Measurements from ENCODE around the gene COX6A1. TPM values are rescaled to one million over a fixed set of nuclear protein-coding genes. Genes with fewer than 3 reads are reported as not detected.

Gene COX6A1
- total and polyA plus RNA-seq, 2 of the 13 experiments (the other 11 are each of a cell fraction or from before 2014, with no cell fraction given) = 542 to 673 TPM

- peak; percentile 98 for TF ChIP-seq PHF8 (CRISPR knock-in tag; IDR thresholded peaks at IDR 0.05)
- TF ChIP-seq ZBTB25 (CRISPR knock-in tag; IDR thresholded peaks at IDR 0.05) = peak; percentile 85; the same call in 1 of the 2 replicates
- TF ChIP-seq MEF2D (CRISPR knock-in tag; IDR thresholded peaks at IDR 0.05) = peak; percentile 55
- TF ChIP-seq ZBTB46 (CRISPR knock-in tag; IDR thresholded peaks at IDR 0.05; ENCODE audit: borderline replicate concordance) = no peak
- peak; percentile 81 for TF ChIP-seq ATF3 (CRISPR knock-in tag; IDR thresholded peaks at IDR 0.05)
- peak; percentile 79 for TF ChIP-seq KDM3A (CRISPR knock-in tag; IDR thresholded peaks at IDR 0.05; ENCODE audit: low read depth)
- TF ChIP-seq RAD21 (CRISPR knock-in tag; IDR thresholded peaks at IDR 0.05) = peak; percentile 43
- peak; percentile 87 for TF ChIP-seq STAT5B (CRISPR knock-in tag; IDR thresholded peaks at IDR 0.05)
- peak; percentile 90 to 98 for TF ChIP-seq POLR2A (IDR thresholded peaks at IDR 0.05; ENCODE audit: insufficient read depth in 1 of 2, low read depth in 2 of 2, low read length in 2 of 2)
- peak; percentile 73 for TF ChIP-seq FOXP4 (CRISPR knock-in tag; IDR thresholded peaks at IDR 0.05)
- peak; percentile 53 for TF ChIP-seq MIER2 (CRISPR knock-in tag; IDR thresholded peaks at IDR 0.05)
- peak; percentile 38; the same call in 1 of the 2 replicates for TF ChIP-seq GABPA (IDR thresholded peaks at IDR 0.05; ENCODE audit: low read depth, low read length)
- peak; percentile 73 for TF ChIP-seq GABPA (CRISPR knock-in tag; IDR thresholded peaks at IDR 0.05; ENCODE audit: low read depth)
- TF ChIP-seq, protein P1, sequence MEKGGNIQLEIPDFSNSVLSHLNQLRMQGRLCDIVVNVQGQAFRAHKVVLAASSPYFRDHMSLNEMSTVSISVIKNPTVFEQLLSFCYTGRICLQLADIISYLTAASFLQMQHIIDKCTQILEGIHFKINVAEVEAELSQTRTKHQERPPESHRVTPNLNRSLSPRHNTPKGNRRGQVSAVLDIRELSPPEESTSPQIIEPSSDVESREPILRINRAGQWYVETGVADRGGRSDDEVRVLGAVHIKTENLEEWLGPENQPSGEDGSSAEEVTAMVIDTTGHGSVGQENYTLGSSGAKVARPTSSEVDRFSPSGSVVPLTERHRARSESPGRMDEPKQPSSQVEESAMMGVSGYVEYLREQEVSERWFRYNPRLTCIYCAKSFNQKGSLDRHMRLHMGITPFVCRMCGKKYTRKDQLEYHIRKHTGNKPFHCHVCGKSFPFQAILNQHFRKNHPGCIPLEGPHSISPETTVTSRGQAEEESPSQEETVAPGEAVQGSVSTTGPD (CRISPR knock-in tag; IDR thresholded peaks at IDR 0.05) = no peak
- TF ChIP-seq POGK (CRISPR knock-in tag; conservative IDR thresholded peaks at IDR 0.05) = peak; percentile 92
- TF ChIP-seq ZNF549 (CRISPR knock-in tag; IDR thresholded peaks at IDR 0.05) = no peak
Measured at GRCh38 chr12:120445911-120446843, 8.3 kb downstream of the COX6A1 start, which contains the start of the genes GATC and TRIAP1 (continued).

All from HepG2 (cell line).